T-helper 9 cell (primary cell): ENCODE data around the gene CLTC.

Experiments
- DNase-seq: peaks from one replicate; pipeline ENCODE4 v3.0.0-alpha.2; 2020

CLTC gene

DNA sequence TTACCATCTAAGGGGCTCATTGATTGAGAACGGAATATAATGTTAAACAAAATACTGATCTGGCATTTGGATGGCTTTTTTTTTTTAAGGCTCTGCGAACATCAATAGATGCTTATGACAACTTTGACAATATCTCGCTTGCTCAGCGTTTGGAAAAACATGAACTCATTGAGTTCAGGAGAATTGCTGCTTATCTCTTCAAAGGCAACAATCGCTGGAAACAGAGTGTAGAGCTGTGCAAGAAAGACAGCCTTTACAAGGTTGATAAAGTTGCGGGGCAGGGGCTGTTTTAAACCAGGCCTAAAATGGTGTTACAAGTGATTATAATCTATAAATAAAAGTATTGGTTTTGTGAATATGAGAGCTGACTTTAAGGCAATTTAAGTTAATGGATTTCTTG is 65.3 kb downstream of the CLTC start:
- no peak for DNase-seq

GRCh38 chr17:59688008-59688407 is 68.3 kb downstream of the CLTC start:
- no peak for DNase-seq

DNA sequence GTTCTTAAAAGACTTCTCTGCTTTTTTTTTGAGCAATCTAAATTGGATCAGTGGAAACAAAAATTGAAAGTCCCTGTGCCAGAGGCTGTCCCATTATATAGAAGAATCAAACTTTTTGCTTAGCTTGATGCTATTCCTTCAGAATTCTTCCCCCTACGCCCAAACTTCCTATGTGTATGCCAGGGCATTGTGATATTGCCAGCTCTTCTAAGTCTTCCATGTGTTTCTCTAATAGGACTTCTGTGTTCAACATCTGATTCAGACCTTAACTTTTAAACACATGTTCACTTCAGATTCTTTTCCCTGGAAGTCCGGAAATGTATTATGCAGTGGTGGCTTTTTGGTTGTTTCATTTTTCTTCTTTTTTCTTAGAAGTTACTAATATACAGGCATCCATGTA is 68.8 kb downstream of the CLTC start:
- DNase-seq: no peak

GRCh38 chr17:59693582-59693981 is 73.9 kb downstream of the CLTC start:
- no peak for DNase-seq

DNA sequence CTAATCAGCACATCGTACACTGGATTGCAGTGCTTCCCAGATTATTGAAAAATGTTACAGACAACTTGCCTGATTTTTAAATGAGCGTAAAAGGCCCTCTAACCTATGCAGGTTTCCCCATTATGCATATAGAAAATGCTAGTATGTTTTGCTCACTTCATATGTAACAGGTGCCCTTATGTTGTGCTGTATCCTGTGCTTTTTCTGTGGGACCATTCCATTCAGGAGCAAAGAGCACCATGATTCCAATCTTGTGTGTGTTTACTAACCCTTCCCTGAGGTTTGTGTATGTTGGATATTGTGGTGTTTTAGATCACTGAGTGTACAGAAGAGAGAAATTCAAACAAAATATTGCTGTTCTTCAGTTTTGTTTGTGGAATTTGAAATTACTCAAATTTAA is 74.6 kb downstream of the CLTC start:
- no peak for DNase-seq

DNA sequence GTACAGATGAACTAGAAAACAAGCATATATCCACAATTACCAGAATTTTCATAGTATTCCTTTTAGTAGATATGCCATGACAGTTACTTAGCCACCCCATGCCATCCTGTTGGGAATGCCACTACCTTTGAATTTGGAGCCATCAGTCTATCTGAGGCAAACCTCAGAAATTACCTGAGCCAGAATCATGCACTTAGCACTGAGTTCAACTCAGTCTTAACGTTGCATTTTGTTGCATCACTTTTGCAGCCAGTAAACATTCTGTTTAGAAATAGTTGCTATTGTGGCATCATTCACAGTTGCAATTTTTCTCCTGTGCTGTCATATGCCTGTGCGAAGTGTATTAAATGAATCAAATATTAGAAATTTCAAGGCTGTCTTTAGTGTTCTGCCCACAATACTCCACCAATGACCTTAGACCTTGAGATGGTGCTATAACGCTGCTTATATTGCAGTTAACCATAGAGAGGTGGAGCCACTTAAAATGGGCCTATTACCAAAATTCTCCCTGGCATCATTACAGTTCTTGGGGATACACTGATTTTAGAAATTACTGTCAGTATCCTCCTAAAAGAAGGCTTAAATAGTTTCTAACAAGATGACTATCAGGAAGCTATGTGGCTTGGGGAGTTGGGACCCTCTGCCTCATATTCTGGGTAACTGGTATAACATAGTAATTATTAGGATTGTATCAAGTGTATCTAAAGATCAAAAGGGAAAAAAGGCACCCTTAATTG is 76.4 kb downstream of the CLTC start:
- no peak for DNase-seq

DNA sequence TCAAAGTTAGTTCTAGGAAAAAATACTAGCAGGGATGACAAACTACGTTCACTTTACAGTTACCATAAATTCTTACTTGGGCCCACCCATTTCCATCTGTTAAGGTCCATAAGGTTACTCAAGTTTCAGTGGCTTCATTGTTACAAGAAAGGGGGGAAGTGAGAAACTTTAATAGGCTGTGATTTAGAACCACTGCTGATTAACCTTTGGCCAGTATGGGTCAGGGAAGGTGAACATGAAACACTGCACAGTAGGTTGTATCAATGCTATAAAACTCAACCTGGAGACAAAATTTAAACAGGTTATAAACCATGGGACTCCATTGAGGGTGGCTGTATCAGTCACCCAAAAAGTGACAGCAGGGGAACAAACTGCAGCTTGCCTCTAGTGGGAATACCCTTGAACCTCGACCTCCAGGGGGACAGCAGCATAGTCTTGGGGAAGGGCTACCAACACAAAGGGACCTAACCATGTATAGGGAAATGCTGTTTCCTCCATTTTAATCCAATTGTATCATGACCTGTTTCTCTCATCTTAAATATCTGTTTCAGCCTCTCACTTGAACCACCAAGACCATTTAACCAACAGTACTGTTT is 77.1 kb downstream of the CLTC start:
- DNase-seq: no peak

- DNase-seq: no peak
These were observed 78.4 kb downstream of the CLTC start for GRCh38 chr17:59698143-59698542.

DNA sequence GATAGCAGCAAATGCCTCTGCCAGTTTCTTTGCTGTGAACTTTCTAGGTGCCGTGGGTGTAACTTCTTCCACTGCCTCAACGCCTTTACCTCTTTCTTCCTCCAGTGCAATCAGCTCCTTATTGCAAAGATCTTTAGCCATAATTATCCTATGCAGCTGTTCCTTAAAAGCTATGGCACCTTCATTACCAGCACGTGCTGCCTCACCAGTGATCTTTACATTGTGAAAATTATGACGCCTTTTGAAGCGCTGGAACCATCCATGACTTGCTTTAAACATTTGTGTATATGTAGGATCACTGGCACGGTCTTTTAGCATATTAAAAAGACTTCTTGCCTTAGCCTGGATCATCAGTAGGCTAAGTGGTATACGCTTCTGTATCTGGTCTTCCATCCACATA is 79.5 kb downstream of the CLTC start:
- DNase-seq: no peak

DNA sequence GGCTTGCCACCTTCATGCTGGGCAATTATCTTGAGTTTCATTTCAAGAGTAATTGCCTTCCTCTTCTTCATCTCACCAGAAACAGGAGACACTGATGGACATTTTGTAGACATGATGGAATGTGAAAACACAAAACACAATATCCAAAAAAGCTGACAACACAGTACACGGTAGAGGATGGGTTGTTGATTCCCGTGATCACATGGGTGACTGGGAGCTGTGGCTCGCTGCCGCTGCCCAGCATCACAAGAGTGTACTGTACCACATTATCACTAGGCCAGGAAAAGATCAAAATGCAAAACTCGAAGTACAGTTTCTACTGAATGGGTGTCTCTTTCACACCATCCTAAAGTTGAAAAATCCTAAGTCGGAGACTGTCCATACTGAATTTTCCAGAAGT is 80.1 kb downstream of the CLTC start:
- no peak for DNase-seq

GRCh38 chr17:59702304-59702703 is 82.6 kb downstream of the CLTC start:
- no peak for DNase-seq

GRCh38 chr17:59707149-59707970 is 87.7 kb downstream of the CLTC start, which contains the start of the genes PTRH2 and VMP1:
TSS of gene PTRH2 (minus strand) at chr17:59707430. CDS start at chr17:59697978, 9,452 bp downstream.
TSS of gene VMP1 (plus strand) at chr17:59707654. CDS start at chr17:59731447, 23,793 bp downstream.
- DNase-seq: peak; percentile 86

- DNase-seq: peak; percentile 3
These were observed 88.3 kb downstream of the CLTC start for GRCh38 chr17:59707971-59708430.

- DNase-seq: no peak
These were observed 92.2 kb downstream of the CLTC start for GRCh38 chr17:59711936-59712335.

DNA sequence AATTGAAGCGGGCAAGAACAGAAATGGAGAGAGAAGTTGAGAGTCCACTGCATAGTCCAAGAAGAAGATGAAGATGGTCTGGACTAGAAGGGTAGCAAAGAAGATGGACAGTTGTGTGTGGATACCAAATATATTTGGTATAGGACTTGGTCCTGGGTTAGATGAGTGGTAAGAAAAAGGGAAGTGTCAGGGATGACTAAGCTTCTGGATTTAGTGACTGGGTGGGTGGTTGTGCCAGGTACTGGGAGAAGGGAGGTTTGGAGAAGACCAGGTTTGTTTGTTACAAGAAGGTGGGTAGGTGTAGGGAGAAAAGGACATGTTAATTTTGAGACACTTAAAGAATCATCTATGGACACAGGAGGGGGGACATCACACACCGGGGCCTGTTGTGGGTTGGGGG is 93.2 kb downstream of the CLTC start:
- DNase-seq: no peak

DNA sequence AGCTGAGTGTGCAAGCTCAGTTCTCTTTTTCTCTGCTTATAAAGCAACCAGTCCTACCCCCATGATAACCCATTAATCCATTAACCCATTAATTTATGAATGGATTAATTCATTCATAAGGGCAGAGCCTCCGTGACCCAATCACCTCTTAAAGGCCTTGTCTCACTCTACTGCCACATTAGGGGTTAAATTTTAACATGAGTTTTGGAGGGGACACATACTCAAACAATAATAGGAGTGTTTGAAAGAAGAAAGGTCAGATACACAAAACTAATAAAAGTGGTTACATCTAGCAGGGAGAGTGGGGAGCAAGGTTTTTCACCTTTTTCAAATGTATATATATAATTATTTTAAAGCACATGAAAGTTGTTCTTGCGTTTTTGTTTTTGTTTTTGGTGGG is 94.6 kb downstream of the CLTC start:
- DNase-seq: no peak

- no peak for DNase-seq
These were observed 96.7 kb downstream of the CLTC start for GRCh38 chr17:59716427-59716826.

DNA sequence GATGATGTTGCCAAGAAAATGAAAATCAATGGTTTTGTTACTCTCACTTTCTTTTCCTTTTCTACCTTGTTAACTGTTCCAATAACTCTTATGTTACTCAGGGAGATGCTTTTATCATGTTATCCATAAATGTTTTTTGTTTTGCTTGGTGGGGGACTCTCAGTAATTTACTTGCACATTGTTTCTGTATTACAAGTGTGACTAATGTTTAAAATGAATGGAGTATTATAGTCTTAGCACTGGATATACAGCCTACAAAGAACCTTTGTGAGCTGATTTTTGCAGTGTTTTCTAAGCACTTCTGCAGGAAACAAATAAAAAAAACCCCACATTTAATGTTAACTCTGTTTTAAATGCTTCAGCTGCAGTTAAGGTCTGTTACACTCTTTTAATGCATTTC is 99.8 kb downstream of the CLTC start:
- no peak for DNase-seq

DNA sequence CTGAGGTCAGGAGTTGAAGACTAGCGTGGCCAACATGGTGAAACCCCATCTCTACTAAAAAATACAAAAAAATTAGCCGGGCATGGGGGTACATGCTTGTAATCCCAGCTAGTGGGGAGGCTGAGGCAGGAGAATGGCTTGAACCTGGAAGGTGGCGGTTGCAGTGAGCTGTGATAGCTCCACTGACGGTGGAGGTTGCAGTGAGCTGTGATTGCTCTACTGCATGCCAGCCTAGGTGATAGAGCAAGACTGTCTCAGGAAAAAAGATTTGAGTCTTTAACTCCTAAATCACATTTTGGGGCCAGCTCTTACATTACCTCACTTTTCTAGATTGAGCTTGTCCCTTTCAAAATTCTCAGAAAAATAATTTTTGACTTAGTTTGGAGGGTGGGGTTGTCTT is 102.9 kb downstream of the CLTC start:
- no peak for DNase-seq

DNA sequence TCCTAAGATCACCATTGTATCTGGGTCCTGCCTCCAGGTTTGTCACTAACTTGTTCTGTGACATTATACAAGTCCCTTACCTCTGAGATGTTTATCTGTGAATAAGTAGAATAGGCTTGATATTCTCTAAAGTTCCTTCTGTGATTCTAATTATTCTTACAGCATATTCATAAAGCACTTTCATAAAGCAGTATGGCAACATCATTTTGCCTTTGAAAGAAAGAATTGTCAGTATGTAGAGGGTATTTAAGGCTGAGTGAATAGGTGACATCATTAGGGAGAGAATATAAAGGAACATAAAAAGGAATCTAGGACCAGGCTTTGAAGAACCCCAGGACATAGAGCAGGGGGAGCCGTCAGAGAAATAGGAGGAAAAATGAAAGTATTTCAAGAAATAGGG is 103.3 kb downstream of the CLTC start:
- DNase-seq: no peak

DNA sequence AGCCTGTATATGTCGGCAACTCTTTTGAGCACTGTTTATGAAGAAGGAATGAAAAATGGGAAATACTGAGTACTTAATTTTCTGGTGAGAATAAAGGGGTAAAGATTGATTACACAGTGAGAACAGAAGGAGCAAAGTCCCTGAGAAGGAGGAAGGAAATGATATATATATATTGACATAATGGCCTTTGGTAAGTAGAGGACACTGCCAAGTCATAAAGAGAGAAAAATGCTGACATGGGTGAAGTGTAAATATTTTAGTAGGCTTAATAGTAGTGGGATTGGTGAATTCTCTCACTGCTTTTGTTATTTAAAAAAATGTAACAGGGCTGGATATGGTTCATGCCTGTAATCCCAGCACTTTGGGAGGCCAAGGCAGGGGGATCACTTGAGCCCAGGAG is 103.9 kb downstream of the CLTC start:
- DNase-seq: no peak

- DNase-seq: no peak
These were observed 106.0 kb downstream of the CLTC start for GRCh38 chr17:59725691-59726090.

DNA sequence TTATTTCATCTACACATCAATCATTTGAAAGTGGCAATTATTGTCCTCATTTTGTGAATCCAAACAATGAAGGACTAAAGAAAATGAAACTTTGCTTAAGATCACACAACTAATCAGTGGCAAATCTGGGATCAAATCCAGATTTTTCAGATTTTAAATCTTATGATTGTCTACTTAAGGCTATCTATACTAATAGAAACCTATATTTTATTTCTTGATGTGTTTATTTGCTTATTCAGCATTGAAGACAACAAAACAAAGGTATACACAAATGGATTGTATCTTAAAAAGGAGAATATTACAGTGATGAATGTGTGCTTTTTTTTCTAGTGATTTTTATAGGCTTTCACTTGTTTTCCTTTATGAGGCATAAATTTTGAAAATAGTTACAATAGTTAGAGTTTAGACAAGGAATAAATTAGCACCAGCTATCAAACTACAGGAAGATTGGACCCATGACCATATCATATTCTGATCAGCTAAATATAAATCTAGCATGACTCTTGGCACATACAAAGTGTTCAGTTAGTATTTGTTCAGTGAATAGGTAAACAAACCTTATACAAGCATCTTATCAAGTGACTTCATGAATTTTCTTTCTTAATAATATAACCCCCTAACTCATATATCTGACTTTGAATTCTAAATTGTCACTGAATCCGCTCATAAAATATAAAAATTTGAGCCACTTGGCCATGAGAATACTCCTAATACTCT is 108.3 kb downstream of the CLTC start:
- DNase-seq: no peak
